ENCODE data around the gene GNG10. TPM values are rescaled to one million over a fixed set of nuclear protein-coding genes. Genes with fewer than 3 reads are reported as not detected.

The GNG10 gene
- total RNA-seq, 1 experiment from 2014 or later = 26.2 TPM

GRCh38 chr9:111658943-111659342, 2.5 kb upstream of the GNG10 start:
- intact Hi-C loops (cut with micrococcal nuclease; ENCODE audit: unreplicated experiment) = no loop called here
- no peaks in the 10 kb centered on the region for H3K36me3 ChIP-seq (ENCODE audit: insufficient read depth, low read length, poor library complexity, severe bottlenecking)
- no peak overlapping the region for H3K4me3 ChIP-seq (ENCODE audit: low read depth, low read length, poor library complexity, severe bottlenecking)
- no peaks in the 10 kb centered on the region for H3K9me3 ChIP-seq (ENCODE audit: low read depth, low read length, poor library complexity, severe bottlenecking)
- ChIA-PET POLR2A (ENCODE audit: low non-redundant PET) (no interaction called here), CTCF (no interaction called here)
- H3K4me1 ChIP-seq (ENCODE audit: insufficient read depth, low read length, poor library complexity, severe bottlenecking) = peaks cover 6% of the 10 kb centered on the region
- BruUV-seq (replicated peaks) = no TSS peak
- H3K27ac ChIP-seq (ENCODE audit: low read depth, low read length, poor library complexity, severe bottlenecking) = no peak overlapping the region
- DNase-seq (ENCODE audit: low spot score) = no peak
- H3K27me3 ChIP-seq (replicated peaks; ENCODE audit: insufficient read depth, low read depth, low read length, poor library complexity) = no peaks in the 10 kb centered on the region
- no peak for TF ChIP-seq EZH2 (IDR thresholded peaks at IDR 0.05; ENCODE audit: borderline replicate concordance, low read depth, low read length, poor library complexity, severe bottlenecking)
- no peak for TF ChIP-seq CTCF (conservative IDR thresholded peaks at IDR 0.05; ENCODE audit: low read depth, low read length)

GRCh38 chr9:111659691-111660090, 1.7 kb upstream of the GNG10 start:
- CTCF ChIA-PET = no interaction called here
- H3K36me3 ChIP-seq (ENCODE audit: insufficient read depth, low read length, poor library complexity, severe bottlenecking) = no peaks in the 10 kb centered on the region
- H3K4me1 ChIP-seq (ENCODE audit: insufficient read depth, low read length, poor library complexity, severe bottlenecking) = peaks cover 6% of the 10 kb centered on the region
- DNase-seq (ENCODE audit: low spot score) = no peak
- no peak overlapping the region for H3K27ac ChIP-seq (ENCODE audit: low read depth, low read length, poor library complexity, severe bottlenecking)
- H3K9me3 ChIP-seq (ENCODE audit: low read depth, low read length, poor library complexity, severe bottlenecking) = no peaks in the 10 kb centered on the region
- H3K27me3 ChIP-seq (replicated peaks; ENCODE audit: insufficient read depth, low read depth, low read length, poor library complexity) = no peaks in the 10 kb centered on the region
- intact Hi-C loops (cut with micrococcal nuclease; ENCODE audit: unreplicated experiment) = no loop called here
- no peak overlapping the region for H3K4me3 ChIP-seq (ENCODE audit: low read depth, low read length, poor library complexity, severe bottlenecking)
- TF ChIP-seq EZH2 (IDR thresholded peaks at IDR 0.05; ENCODE audit: borderline replicate concordance, low read depth, low read length, poor library complexity, severe bottlenecking) (no peak), CTCF (conservative IDR thresholded peaks at IDR 0.05; ENCODE audit: low read depth, low read length) (no peak)
- no TSS peak for BruUV-seq (replicated peaks)
- POLR2A ChIA-PET (ENCODE audit: low non-redundant PET) = no interaction called here

GRCh38 chr9:111661802-111662521, 557 bp downstream of the GNG10 start:
- POLR2A ChIA-PET (ENCODE audit: low non-redundant PET) = interaction anchor here (0.7 kb wide), 1 partner anchor 178 kb away, joined by 3 read pairs; the partner anchor contains the start of gene ECPAS

More at GRCh38 chr9:111661802-111662521, 557 bp downstream of the GNG10 start:
- Histone ChIP-seq H3K4me1 (ENCODE audit: insufficient read depth, low read length, poor library complexity, severe bottlenecking) (peaks cover 6% of the 10 kb centered on the region), H3K4me3 (ENCODE audit: low read depth, low read length, poor library complexity, severe bottlenecking) (peak overlapping the region; percentile 77), H3K9me3 (ENCODE audit: low read depth, low read length, poor library complexity, severe bottlenecking) (no peaks in the 10 kb centered on the region), H3K27me3 (replicated peaks; ENCODE audit: insufficient read depth, low read depth, low read length, poor library complexity) (no peaks in the 10 kb centered on the region), H3K36me3 (ENCODE audit: insufficient read depth, low read length, poor library complexity, severe bottlenecking) (no peaks in the 10 kb centered on the region), H3K27ac (ENCODE audit: low read depth, low read length, poor library complexity, severe bottlenecking) (peak overlapping the region; percentile 70)
- no peak for TF ChIP-seq CTCF (conservative IDR thresholded peaks at IDR 0.05; ENCODE audit: low read depth, low read length)
- TF ChIP-seq EZH2 (IDR thresholded peaks at IDR 0.05; ENCODE audit: borderline replicate concordance, low read depth, low read length, poor library complexity, severe bottlenecking) = no peak
- CTCF ChIA-PET = no interaction called here
- intact Hi-C loops (cut with micrococcal nuclease; ENCODE audit: unreplicated experiment) = no loop called here
- no TSS peak for BruUV-seq (replicated peaks)
- DNase-seq (ENCODE audit: low spot score) = peak; percentile 23
